HEK293 (cell line): ENCODE measurements around the gene VPS33A.

Experiments used
- AEBP2 ChIP-seq: fragments of 450-650 bp; formaldehyde crosslinking; IDR thresholded peaks from 2 replicates; pipeline ENCODE4 v1.5.1; 2016; ENCODE audit warnings: missing biosample characterization, missing genetic modification characterization, borderline replicate concordance
- ATF2 ChIP-seq: fragments of 450-650 bp; formaldehyde crosslinking; IDR thresholded peaks from 2 replicates; pipeline ENCODE4 v1.5.1; 2016; ENCODE audit warnings: missing biosample characterization, missing genetic modification characterization, low read depth
- BCL6B ChIP-seq: fragments of 450-650 bp; formaldehyde crosslinking; IDR thresholded peaks from 2 replicates; pipeline ENCODE4 v1.5.1; 2017; ENCODE audit warnings: missing biosample characterization, missing genetic modification characterization
- KLF1 ChIP-seq: fragments of 450-650 bp; formaldehyde crosslinking; IDR thresholded peaks from 2 replicates; pipeline ENCODE4 v1.5.1; 2016; ENCODE audit warnings: missing biosample characterization, missing genetic modification characterization
- KLF8 ChIP-seq: fragments of 450-650 bp; formaldehyde crosslinking; IDR thresholded peaks from 2 replicates; pipeline ENCODE4 v1.5.1; 2016; ENCODE audit warnings: missing biosample characterization, missing genetic modification characterization
- TSHZ1 ChIP-seq: fragments of 450-650 bp; formaldehyde crosslinking; IDR thresholded peaks from 2 replicates; pipeline ENCODE4 v1.5.1; 2016; ENCODE audit warnings: missing biosample characterization, missing genetic modification characterization, borderline replicate concordance
- WT1 ChIP-seq: fragments of 450-650 bp; formaldehyde crosslinking; IDR thresholded peaks from 2 replicates; pipeline ENCODE4 v1.5.1; 2016; ENCODE audit warnings: missing biosample characterization, missing genetic modification characterization
- ZBTB11 ChIP-seq: fragments of 450-650 bp; formaldehyde crosslinking; conservative IDR thresholded peaks from 2 replicates; pipeline ENCODE4 v1.5.1; 2016; ENCODE audit warnings: low read depth, missing biosample characterization, missing genetic modification characterization
- ZEB2 ChIP-seq: fragments of 450-650 bp; formaldehyde crosslinking; IDR thresholded peaks from 2 replicates; pipeline ENCODE4 v1.5.1; 2016; ENCODE audit warnings: missing biosample characterization, missing genetic modification characterization
- ZNF133 ChIP-seq: fragments of 450-650 bp; formaldehyde crosslinking; IDR thresholded peaks from 2 replicates; pipeline ENCODE4 v1.5.1; 2016; ENCODE audit warnings: missing biosample characterization, missing genetic modification characterization
- ZNF266 ChIP-seq: fragments of 450-650 bp; formaldehyde crosslinking; IDR thresholded peaks from 2 replicates; pipeline ENCODE4 v1.5.1; 2016; ENCODE audit warnings: missing biosample characterization, missing genetic modification characterization, low read depth
- ZNF341 ChIP-seq: fragments of 450-650 bp; formaldehyde crosslinking; IDR thresholded peaks from 2 replicates; pipeline ENCODE4; 2016; ENCODE audit warnings: low read depth, missing biosample characterization, missing genetic modification characterization
- ZNF362 ChIP-seq: fragments of 450-650 bp; formaldehyde crosslinking; IDR thresholded peaks from 2 replicates; pipeline ENCODE4 v1.5.1; 2016; ENCODE audit warnings: missing biosample characterization, missing genetic modification characterization
- ZNF404 ChIP-seq: fragments of 450-650 bp; formaldehyde crosslinking; IDR thresholded peaks from 2 replicates; pipeline ENCODE4 v1.5.1; 2017; ENCODE audit warnings: missing biosample characterization, missing genetic modification characterization
- ZNF518A ChIP-seq: fragments of 450-650 bp; formaldehyde crosslinking; conservative IDR thresholded peaks from 2 replicates; pipeline ENCODE4 v1.5.1; 2016; ENCODE audit warnings: low read depth, missing biosample characterization, missing genetic modification characterization
- ZNF548 ChIP-seq: fragments of 450-650 bp; formaldehyde crosslinking; IDR thresholded peaks from 2 replicates; pipeline ENCODE4 v1.5.1; 2016; ENCODE audit warnings: missing biosample characterization, missing genetic modification characterization
- ZNF555 ChIP-seq: fragments of 450-650 bp; formaldehyde crosslinking; conservative IDR thresholded peaks from 2 replicates; pipeline ENCODE4 v1.5.1; 2017; ENCODE audit warnings: missing biosample characterization, mild to moderate bottlenecking, missing genetic modification characterization, inconsistent platforms
- ZNF585B ChIP-seq: fragments of 450-650 bp; formaldehyde crosslinking; IDR thresholded peaks from 2 replicates; pipeline ENCODE4 v1.5.1; 2016; ENCODE audit warnings: missing biosample characterization, missing genetic modification characterization
- ZNF670 ChIP-seq: fragments of 450-650 bp; formaldehyde crosslinking; IDR thresholded peaks from 2 replicates; pipeline ENCODE4 v1.5.1; 2016; ENCODE audit warnings: missing biosample characterization, missing genetic modification characterization, low read depth
- ZNF76 ChIP-seq: fragments of 450-650 bp; formaldehyde crosslinking; IDR thresholded peaks from 2 replicates; pipeline ENCODE4; 2016; ENCODE audit warnings: low read depth, missing biosample characterization, missing genetic modification characterization, borderline replicate concordance

The VPS33A gene

GRCh38 chr12:122266230-122266901 lies at the start of gene VPS33A (continued):
- TF ChIP-seq ZNF76 (tag by site-specific recombination) (peak; percentile 92), ATF2 (tag by site-specific recombination) (no peak; the same call in 1 of the 2 replicates), ZNF133 (tag by site-specific recombination) (no peak), KLF1 (tag by site-specific recombination) (peak; percentile 71), KLF8 (peak; percentile 96), TSHZ1 (tag by site-specific recombination) (peak; percentile 87), AEBP2 (tag by site-specific recombination) (peak; percentile 90; the same call in 1 of the 2 replicates), ZNF670 (tag by site-specific recombination) (no peak), WT1 (tag by site-specific recombination) (peak; percentile 91), ZNF585B (tag by site-specific recombination) (no peak), ZNF404 (tag by site-specific recombination) (0 out of 2 replicates have a peak, but pooled peaks have one; percentile 29), ZNF555 (tag by site-specific recombination) (no peak), ZNF266 (tag by site-specific recombination) (no peak), ZEB2 (tag by site-specific recombination) (peak; percentile 100), ZNF362 (tag by site-specific recombination) (peak; percentile 93), ZNF548 (tag by site-specific recombination) (no peak; the same call in 1 of the 2 replicates), ZNF518A (tag by site-specific recombination) (peak; percentile 66), ZNF341 (peak; percentile 46; the same call in 1 of the 2 replicates), BCL6B (no peak), ZBTB11 (tag by site-specific recombination) (peak; percentile 96)
